GM19239 (cell line): Measurements from ENCODE around the gene TEX14.
"Not testable (repeated sequence)": the region's sequence is repeated elsewhere in the genome, so short reads cannot be mapped to it uniquely, and the experiment has no call there.

Source experiments
- DNase-seq: peaks from one replicate; pipeline ENCODE4 v3.0.0; 2011; ENCODE audit warnings: low spot score; ENCODE audit not compliant: insufficient read length
- FAIRE-seq: peaks from 2 replicates; lab custom pipeline; 2011; peaks lifted over from hg19 to GRCh38; lab: Jason Lieb, UNC

The TEX14 gene

DNA sequence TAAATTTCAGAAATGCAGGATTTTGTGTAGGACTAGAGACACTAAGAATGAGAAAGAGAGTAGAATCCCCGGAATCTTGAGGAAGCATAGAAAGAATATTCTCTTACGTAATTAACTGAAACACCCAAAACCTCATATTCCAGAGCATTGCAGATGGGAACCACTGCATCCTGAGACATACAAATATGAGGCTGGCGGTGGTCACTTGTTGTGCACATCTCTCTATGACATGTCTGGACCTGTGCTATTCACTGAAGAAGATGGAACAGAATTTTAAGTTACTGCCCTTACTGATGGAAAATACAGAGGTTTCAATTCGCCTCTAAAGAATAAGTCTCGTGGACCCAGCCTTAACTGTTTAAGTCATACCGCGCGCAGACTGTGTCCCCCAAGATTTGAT lies 1.4 kb upstream of the TEX14 start:
- peak; percentile 4 for FAIRE-seq
- no peak for DNase-seq

DNA sequence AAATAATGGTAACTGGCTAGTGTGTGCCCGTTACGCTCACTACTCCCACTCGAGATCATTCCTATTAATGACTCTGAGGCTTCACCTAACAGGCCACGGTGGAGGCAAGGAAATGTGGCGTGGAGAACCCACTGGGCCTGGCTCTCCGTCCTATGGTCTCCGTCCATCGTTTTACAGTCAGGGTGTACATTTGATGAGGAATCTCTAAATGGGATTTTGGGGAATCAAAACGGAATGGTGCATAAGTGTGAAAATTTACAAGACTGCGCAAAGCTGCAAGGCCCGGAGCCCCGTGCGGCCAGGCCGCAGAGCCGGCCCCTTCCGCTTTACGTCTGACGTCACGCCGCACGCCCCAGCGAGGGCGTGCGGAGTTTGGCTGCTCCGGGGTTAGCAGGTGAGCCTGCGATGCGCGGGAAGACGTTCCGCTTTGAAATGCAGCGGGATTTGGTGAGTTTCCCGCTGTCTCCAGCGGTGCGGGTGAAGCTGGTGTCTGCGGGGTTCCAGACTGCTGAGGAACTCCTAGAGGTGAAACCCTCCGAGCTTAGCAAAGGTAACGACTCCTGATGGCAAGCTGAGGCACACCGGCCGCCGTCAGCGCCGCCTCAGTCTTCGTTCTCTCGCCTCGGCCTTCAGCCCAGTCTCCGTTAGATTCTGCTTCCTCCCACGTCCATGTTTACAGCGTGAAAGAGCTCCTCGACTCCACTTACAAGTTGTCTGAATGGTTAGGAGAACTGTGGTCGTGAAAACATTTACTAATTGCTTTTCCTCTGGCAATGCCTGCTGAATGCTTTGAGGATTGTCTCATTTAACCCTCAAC lies 602 bp upstream of the TEX14 start, which contains the start of gene RAD51C:
TSS of gene RAD51C (plus strand) at position 364 of the 817 bp plus-strand sequence. CDS start at position 406, 42 bp downstream.
- FAIRE-seq = peak; percentile 92
- peak; percentile 81 for DNase-seq

DNA sequence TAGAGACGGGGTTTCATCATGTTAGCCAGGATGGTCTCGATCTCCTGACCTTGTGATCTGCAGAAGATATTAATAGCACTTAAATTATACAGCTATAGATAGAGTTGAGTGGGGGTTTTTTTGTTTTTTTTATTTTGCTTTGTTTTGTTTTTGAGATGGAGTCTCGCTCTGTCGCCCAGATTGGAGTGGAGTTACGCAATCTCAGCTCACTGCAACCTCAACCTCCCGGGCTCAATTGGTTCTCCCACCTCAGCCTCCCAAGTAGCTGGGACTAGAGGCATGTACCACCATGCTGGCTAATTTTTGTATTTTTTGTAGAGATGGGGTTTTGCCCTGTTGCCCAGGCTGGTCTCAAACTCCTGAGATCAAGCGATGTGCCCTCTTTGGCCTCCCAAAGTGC lies 1.8 kb downstream of the TEX14 start:
- FAIRE-seq, DNase-seq: not testable (repeated sequence)

DNA sequence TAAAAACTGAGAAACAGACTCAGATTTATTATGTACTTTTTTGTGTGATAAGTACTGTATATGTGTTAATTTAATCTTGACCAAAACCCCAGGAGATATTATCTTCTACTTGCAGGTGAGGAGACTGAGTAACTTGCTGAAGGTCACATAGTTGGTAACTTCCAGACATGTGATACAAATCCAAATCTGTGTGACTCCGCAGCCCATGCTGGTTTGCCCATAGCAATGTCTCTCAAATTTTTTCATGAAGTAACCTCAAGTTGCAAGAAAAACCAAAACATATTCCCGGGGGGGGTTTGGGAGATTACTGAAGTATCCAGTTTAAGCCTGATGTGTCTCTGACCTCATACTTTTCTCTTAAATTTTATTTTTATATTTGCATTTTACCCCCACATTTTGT lies 3.3 kb downstream of the TEX14 start:
- DNase-seq (no peak), FAIRE-seq (no peak)

DNA sequence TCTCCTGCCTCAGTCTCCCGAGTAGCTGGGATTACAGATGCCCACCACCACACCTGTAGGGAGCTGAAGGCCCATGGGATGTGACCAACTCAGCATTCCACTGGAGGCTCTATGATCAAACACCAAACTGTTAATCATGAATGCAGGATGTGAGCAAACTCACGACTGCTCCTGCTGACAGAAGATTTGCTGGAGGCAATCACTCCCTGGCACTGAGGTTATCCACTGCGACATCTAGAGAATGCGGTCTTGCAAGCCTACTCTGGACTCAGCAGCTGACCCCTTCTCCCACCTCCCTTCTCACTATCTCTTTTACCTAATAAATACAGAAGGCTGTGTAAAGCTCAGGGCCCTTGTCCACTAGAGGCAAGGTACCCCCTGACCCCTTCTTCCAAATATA lies 4.9 kb downstream of the TEX14 start:
- FAIRE-seq = no peak
- DNase-seq = no peak

DNA sequence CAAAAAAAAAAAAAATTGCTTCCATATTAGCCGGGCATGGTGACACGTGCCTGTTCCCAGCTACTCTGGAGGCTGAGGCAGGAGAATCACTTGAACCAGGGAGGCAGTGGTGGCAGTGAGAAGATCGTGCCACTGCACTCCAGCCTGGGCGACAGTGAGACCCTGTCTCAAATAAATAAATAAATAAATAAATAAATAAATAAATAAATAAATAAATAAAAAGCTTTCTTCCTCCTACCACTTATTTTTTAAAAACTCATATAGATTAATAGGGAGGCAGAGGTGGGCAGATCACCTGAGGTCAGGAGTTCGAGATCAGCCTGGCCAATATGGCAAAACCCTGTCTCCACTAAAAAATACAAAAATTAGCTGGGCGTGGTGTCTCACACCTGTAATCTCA lies 7.4 kb downstream of the TEX14 start:
- FAIRE-seq, DNase-seq: not testable (repeated sequence)

DNA sequence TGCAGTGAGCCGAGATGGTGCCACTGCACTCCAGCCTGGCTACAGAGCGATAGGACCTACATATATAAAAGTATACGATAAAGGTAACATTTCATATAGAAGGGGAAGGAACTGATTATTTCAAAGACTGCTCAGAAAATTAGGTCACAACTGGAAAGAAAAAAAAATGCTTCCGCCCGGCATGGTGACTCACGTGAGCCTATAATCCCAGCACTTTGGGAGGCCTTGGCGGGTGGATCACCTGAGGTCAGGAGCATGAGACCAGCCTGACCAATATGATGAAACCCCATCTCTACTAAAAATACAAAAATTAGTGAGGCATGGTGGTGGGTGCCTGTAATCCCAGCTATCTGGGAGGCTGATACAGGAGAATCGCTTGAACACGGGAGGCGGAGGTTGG lies 7.8 kb downstream of the TEX14 start:
- FAIRE-seq (no peak), DNase-seq (no peak)

DNA sequence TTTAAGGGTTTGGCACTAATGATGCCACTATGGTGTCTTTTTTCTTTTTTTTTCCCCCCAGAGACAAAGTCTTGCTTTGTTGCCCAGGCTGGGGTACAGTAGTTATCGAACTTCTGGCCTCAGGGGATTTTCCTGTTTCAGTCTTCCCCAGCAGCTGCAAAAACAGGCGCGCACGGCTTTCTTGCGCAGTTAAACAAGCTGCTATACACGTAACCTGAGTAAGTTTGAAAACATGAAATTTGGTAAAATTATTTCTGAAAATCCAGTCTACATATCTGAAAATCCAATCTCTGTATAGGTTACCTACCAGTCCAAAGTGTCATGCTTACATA lies 11.8 kb downstream of the TEX14 start:
- FAIRE-seq (no peak), DNase-seq (no peak)

DNA sequence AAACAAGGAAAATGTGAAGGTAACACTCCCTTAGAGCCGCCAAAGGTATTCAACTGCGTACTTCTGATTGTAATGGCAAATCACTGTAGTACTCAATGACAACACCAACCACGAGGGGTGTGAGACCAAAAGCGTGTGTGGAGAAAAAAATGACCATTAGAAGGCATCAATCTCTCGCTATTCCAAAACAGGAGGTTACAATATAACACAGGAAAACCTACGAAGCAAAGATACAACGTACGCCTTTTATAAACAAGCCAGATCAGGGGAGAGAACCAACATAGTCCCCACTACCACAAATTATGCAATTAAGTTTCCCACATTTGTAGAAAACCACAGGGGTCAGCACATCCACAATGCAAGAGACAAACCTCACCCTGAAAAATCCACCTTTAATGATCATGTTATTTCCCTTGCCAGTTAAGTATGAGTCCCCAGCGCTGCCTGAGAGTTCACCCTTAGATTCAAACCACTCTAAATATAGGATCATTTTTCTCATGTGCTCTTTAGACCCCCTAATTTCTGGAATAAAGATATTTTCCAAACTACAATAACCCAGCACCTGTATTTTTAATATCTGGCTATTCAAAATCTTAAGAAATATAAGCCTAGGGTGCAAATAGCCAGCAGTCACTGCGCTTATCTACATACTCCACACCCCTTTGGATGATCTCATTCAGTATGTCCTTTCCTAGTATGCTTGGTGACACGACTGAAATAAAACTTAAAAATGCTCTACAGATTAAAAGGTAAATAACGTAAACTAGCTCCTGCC lies 12.4 kb downstream of the TEX14 start:
- no peak for FAIRE-seq
- DNase-seq = no peak

DNA sequence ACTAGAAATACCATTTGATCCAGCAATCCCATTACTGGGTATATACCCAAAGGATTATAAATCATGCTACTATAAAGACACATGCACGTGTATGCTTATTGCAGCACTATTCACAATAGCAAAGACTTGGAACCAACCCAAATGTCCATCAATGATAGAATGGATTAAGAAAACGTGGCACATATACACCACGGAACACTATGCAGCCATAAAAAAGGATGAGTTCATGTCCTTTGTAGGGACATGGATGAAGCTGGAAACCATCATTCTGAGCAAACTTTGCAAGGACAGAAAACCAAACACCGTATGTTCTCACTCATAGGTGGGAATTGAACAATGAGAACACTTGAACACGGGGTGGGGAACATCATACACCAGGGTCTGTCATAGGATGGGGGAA lies 13.6 kb downstream of the TEX14 start:
- DNase-seq, FAIRE-seq: not testable (repeated sequence)

DNA sequence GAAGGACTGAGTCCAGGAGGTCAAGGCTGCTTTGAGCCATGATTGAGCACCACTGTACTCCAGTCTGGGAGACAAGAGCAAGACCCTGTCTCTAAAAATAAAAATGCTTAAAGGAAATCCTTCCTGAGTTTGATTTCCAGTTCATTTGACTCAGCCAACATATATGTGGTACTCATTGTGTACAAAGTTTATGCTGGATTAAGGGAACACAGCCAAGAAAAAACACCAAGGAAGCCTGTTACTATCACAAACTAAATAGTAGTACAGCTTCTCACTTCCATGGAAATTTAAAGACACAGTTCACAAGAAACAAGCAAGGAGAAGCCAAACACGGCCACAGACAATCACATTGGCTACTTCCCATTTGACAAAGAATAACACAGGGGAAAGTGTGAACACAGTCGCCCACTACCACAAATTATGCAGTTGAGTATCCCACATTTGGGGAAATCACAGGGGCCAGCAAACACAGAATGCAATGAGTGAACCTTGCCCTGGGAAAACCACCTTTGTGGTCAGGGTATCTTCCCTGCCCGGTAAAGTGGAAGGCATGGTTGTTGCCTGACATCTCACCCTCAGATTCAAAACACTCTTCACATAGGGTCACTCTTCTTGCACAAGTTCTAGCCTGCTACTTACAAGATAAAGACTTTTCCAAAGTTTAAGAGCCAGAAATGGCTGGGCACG lies 14.5 kb downstream of the TEX14 start:
- FAIRE-seq = no peak
- no peak for DNase-seq

DNA sequence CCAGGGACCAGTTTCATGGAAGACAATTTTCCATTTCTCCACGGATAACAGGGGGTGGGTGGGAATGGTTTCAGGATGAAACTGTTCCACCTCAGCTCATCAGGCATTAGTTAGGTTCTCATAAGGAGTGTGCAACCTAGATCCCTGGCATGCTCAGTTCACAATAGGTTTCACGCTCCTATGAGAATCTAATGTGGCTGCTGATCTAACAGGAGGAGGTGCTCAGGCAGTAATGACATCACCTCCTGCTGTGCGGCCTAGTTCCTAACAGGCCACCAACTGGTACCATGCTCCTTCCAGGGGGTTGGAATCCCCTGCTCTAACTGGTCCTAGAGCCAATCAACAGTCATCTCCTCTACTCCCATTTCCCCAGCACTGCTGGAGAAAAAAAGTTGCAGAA lies 19.9 kb downstream of the TEX14 start:
- no peak for DNase-seq
- no peak for FAIRE-seq

DNA sequence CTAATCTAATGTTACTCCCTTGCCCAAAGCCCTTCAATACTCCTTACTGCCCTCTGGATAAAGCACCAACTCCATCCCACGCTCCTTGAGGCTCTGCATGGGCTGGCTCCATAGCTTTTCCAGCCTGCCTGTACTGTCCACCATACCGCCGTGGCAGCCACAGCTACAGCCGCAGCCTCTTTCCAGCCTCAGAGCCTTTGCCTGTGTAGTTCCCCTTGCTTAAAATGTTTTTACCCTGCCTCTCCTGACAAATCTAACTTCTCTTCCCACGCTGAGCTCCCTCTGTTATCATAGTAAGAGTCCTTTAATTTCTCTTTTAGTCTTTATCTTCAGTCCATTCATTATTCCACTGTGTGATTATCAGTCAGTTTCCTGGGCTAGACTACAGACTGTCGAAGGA lies 22.0 kb downstream of the TEX14 start:
- no peak for FAIRE-seq
- no peak for DNase-seq

DNA sequence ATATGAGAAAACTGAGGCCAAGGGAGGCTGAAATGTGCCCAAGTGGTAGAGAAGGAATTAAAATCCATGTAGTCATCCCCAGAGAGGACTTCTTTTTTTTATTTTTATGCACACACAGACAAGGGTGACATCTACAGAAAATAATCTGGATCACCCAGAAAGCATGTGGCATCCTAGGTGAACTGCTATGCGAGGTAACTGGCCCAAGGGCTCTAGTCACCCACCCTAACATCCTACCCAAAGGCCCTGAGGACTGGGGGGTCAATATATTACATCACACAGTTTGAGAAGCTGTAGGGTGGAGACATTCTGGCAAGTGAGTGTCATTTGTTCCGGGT lies 23.3 kb downstream of the TEX14 start:
- DNase-seq = no peak
- FAIRE-seq = no peak

DNA sequence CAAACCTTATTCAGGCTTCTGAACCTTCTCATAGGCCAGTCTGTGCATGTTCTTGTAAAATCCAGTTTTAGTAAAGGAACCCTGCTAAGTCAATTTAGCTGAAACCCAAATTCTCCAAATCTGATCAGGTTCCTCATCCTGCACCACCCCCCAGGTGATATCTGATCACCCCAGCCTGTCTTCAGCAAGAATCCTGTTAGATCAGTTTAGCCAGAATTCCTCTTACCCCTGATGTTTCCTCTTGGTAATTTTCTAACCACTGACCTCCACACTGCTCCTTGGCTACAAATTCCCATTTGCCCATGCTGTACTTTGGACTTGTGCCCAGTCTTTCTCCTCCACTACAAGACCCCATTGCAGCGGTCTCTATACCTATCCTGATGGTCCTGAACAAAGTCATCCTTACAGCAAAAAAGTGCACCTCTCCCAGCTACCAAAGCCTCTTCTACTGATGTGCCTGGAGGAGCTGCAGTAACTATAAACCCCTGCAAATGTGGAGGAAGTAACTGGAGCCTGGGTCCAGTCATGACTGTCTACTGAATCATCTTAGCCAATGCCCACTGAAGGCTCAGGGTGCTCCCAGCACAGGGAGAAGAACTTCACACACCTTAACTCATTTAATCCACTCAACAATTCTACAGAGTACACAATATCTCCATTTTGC lies 23.8 kb downstream of the TEX14 start:
- FAIRE-seq (no peak), DNase-seq (no peak)

DNA sequence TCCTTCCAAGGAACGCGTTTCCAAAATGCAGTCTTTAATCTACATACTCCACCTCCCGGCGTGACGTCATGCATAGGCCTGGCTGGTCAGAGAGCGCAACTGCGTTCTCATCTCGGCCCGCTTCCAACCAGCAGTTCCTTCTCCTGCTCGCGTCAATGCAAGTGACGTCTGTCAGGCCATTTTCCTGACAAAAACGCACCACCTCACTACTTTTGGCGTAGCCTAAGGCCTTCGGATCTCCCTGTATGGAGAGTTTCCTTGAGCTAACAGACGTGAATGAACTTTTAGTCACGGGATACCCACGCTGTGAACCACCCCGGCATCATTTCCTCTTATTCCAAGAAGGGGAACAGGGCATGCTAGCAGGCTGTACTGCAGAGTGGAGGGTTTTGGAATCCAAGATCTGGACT lies 25.0 kb downstream of the TEX14 start:
- DNase-seq = no peak

DNA sequence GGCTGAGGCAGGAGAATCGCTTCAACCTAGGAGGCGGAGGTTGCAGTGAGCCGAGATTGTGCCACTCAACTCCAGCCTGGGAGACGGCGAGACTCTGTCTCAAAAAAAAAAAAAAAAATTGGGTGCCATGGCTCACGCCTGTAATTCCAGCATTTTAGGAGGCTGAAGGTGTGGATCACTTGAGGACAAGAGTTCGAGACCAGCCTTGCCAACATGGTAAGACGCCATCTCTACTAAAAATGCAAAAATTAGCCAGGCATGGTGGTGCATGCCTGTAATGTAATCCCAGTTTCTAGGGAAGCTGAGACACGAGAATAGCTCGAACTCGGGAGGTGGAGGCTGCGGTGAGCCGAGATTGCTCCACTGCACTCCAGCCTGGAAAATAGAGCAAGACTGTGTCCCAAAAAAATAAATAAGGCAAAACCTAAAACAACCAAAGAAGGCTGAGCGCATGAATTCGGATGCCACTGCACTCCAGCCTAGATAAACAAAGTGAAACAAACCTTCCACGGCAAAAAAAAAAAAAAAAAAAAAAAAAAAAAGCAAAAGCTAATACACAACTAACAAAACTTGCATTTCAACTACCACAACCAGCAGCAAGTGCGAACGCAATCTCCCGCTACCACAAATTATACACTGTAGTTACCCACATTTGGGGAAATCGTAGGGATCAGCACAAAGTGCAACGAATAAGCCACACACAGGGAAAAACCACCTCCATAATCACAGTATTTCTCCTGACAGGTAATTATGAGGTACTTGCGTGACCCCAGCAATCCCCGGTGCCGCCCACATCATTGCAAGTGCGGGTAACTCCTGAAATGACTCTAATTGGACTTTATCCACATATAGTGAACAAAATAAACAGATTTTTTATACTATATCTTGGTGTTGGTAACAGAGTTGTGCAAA lies 25.6 kb downstream of the TEX14 start:
- DNase-seq (no peak), FAIRE-seq (no peak)

More for the DNA sequence above, 25.0 kb downstream of the TEX14 start:
- no peak for FAIRE-seq

DNA sequence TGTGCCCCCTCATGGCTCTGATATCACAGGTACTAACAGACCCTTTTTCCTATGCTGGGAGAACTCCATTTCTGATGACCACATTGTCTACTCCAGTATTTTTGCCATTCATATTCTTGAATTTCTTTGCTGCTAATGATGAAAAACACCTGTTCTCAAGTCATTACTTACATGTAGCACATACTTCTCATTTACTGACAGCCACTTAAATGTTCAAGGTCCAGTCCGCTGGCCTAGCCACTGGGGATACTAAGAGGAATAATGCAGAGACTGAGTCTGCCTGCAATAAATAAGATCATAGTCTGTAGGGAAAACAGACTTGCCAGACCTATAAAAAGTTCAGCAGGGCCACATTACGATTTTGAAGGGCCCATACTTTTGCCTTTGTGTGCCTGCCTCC lies 27.5 kb downstream of the TEX14 start:
- DNase-seq (no peak), FAIRE-seq (no peak)

DNA sequence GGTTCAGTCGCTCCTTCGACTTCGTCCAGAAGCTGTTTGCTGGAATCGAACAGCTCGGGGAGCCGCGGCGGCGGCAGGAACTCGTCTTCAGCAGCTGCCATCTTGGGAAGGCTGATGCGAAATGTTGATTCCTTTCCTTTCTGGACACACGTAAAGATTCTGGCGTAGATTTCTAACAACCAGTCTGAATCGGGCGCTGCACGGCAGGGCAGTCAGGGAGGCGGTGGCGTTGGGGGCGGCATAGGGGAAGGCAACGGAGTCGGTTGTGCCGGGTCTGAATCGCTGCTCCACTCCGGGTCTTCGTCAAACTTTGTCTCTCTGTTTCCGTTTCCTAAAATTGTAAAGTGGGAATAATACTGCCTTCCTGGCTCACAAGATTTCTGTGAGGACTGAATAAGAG lies 30.3 kb downstream of the TEX14 start:
- FAIRE-seq = no peak
- no peak for DNase-seq

DNA sequence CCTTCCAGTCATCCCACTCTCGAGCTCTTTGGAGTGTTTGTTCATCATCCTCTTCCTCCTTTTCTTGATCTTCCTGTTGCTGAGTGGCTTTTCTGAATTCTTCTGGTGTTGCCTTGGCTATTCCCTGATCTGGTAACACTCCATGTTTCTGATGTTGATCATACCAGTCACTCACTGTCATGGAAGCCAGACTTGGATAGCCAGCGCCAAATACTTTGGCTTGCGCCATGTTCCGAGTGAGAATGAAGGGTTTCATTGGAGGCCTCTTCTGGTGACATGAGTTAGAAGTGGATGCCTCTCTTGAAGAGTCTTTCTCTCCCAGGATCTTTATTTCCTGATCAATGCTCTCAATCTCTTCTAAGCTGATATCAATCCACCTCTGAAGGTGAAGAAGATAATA lies 31.2 kb downstream of the TEX14 start:
- FAIRE-seq (no peak), DNase-seq (no peak)
